Lung microvascular endothelial cell (primary cell): Measurements from ENCODE around the gene BSG. TPM values are rescaled to one million over a fixed set of nuclear protein-coding genes. Genes with fewer than 3 reads are reported as not detected.
"Not testable (repeated sequence)": the region's sequence is repeated elsewhere in the genome, so short reads cannot be mapped to it uniquely, and the experiment has no call there.

Experiments
- DNase-seq, 2 donors: peaks; one replicate each; pipeline versions ENCODE4 v3.0.0 to v3.0.0-alpha.2; 2010; ENCODE audit warnings: low read depth in 2 of 2
- total RNA-seq: library from RNA; depleted of rRNA; stranded (reverse); fragments of >200 nt; gene quantifications from 2 replicates; pipeline ENCODE4 v1.2.1, GENCODE V29; 2014

Gene BSG
- total RNA-seq, 1 donor from 2014 or later = 184 TPM

- peak in 1 of 2 donors; percentile 20 for DNase-seq
Measured at GRCh38 chr19:604355-604754, 32.0 kb downstream of the BSG start.

- DNase-seq = not testable (repeated sequence)
Measured at GRCh38 chr19:605061-605971, 32.9 kb downstream of the BSG start.

GRCh38 chr19:607301-608154 is 35.1 kb downstream of the BSG start:
- no peak for DNase-seq

- no peak for DNase-seq
Measured at GRCh38 chr19:608155-609003, 36.0 kb downstream of the BSG start.

- peak; percentile 49 to 55 for DNase-seq
Measured at GRCh38 chr19:609004-609346, 36.6 kb downstream of the BSG start.

- peak in 1 of 2 donors; percentile 20 for DNase-seq
Measured at GRCh38 chr19:610071-610800, 37.8 kb downstream of the BSG start.

GRCh38 chr19:610801-611480 is 38.5 kb downstream of the BSG start:
- DNase-seq = peak; percentile 21 to 29

- DNase-seq = no peak
Measured at GRCh38 chr19:611481-611868, 39.1 kb downstream of the BSG start.

GRCh38 chr19:612941-613340 is 40.5 kb downstream of the BSG start:
- DNase-seq = no peak

- no peak for DNase-seq
Measured at GRCh38 chr19:613732-614567, 41.6 kb downstream of the BSG start.

GRCh38 chr19:615619-616018 is 43.2 kb downstream of the BSG start:
- peak; percentile 28 to 43 for DNase-seq

- no peak for DNase-seq
Measured at GRCh38 chr19:616062-616700, 43.8 kb downstream of the BSG start.

- no peak for DNase-seq
Measured at GRCh38 chr19:616747-617526, 44.5 kb downstream of the BSG start.

GRCh38 chr19:617551-618246 is 45.3 kb downstream of the BSG start:
- DNase-seq = no peak

- no peak for DNase-seq
Measured at GRCh38 chr19:618247-618619, 45.8 kb downstream of the BSG start.

GRCh38 chr19:618674-619285 is 46.4 kb downstream of the BSG start:
- DNase-seq = no peak
